K562 (cell line): ENCODE data around the gene RUSC1. TPM values are rescaled to one million over a fixed set of nuclear protein-coding genes. Genes with fewer than 3 reads are reported as not detected.

Experiments
- ESRRB ChIP-seq: fragments of 250-450 bp; sonication (Bioruptor Pico); IDR thresholded peaks from 2 replicates; pipeline ENCODE4 v1.5.0; 2020; ENCODE audit warnings: mild to moderate bottlenecking, moderate library complexity, borderline replicate concordance
- FOXP4 ChIP-seq: sonication (generic); formaldehyde crosslinking; IDR thresholded peaks from 2 replicates; pipeline ENCODE4 v1.8.0; 2022; ENCODE audit warnings: mild to moderate bottlenecking, missing genetic modification reagents, borderline replicate concordance
- GABPB1 ChIP-seq: sonication (generic); formaldehyde crosslinking; IDR thresholded peaks from 2 replicates; pipeline ENCODE4 v1.8.0; 2022; ENCODE audit warnings: mild to moderate bottlenecking, missing genetic modification reagents
- MEF2A ChIP-seq: IDR thresholded peaks from 2 replicates; pipeline ENCODE4 v1.6.1; 2011; ENCODE audit warnings: low read depth, mild to moderate bottlenecking, low read length, moderate library complexity; ENCODE audit not compliant: control insufficient read depth
- NKRF ChIP-seq: fragments of 450-650 bp; IDR thresholded peaks from 2 replicates; pipeline ENCODE4 v1.6.1; 2016; ENCODE audit warnings: borderline replicate concordance
- REST ChIP-seq, 2 experiments: fragments of 450-650 bp; formaldehyde crosslinking in 1 of 2; IDR thresholded peaks; 2 replicates each; pipeline versions ENCODE4 v1.4.0 to v1.6.1; 2014 to 2020; ENCODE audit warnings: mild to moderate bottlenecking in 2 of 2, borderline replicate concordance in 1 of 2, low read depth in 1 of 2
- USF1 ChIP-seq: sonication (generic); formaldehyde crosslinking; IDR thresholded peaks from 2 replicates; pipeline ENCODE4 v1.9.0; 2022; ENCODE audit warnings: mild to moderate bottlenecking, missing genetic modification reagents
- ZNF311 ChIP-seq: fragments of 250-450 bp; sonication (Bioruptor Pico); IDR thresholded peaks from 2 replicates; pipeline ENCODE4 v1.4.0; 2020; ENCODE audit warnings: mild to moderate bottlenecking, moderate library complexity
- polyA plus RNA-seq, 8 experiments: library from polyadenylated mRNA; depleted of rRNA in 4 of 8; stranded (reverse) in 5 of 8; unstranded in 3 of 8; fragments of >200 nt; fragmentation: Nextera tagmentation in 2 of 8; fragmentation: Illumina TruSeq in 1 of 8; extraction: Ambion mirVana in 2 of 8; extraction: Trizol in 1 of 8; gene quantifications; 2 replicates each; pipeline versions ENCODE4 v1.2.1 to v1.2.3, GENCODE V29; 2011 to 2014; ENCODE audit warnings: inconsistent platforms in 1 of 8, missing spikeins in 1 of 8
- total RNA-seq, 7 experiments: library from RNA; depleted of rRNA in 6 of 7; stranded (reverse); fragments of >200 nt in 6 of 7; fragmentation: Illumina TruSeq in 2 of 7; extraction: Trizol in 2 of 7; gene quantifications; 2 replicates each; pipeline versions ENCODE4 v1.2.1 to v1.2.3, GENCODE V29; 2011 to 2021; ENCODE audit warnings: low replicate concordance in 1 of 7

The RUSC1 gene
- total and polyA plus RNA-seq, 9 of the 15 experiments (the other 6 are each of a cell fraction or from before 2014, with no cell fraction given), result 5.7 to 68.3 (median 33.6) TPM

GRCh38 chr1:155273343-155274245, 47.1 kb upstream of the RUSC1 start, which contains the start of gene CLK2 (continued):
- TF ChIP-seq FOXP4 (CRISPR knock-in tag), result no peak
- TF ChIP-seq REST (IDR thresholded peaks at IDR 0.05; ENCODE audit: borderline replicate concordance), result peak; percentile 70
- no peak for TF ChIP-seq REST (CRISPR knock-in tag; IDR thresholded peaks at IDR 0.05; ENCODE audit: low read depth)
- TF ChIP-seq GABPB1, result peak; percentile 64
- TF ChIP-seq USF1 (CRISPR knock-in tag), result peak; percentile 96
- no peak for TF ChIP-seq ZNF311
- peak; percentile 84; the same call in 1 of the 2 replicates for TF ChIP-seq NKRF
- TF ChIP-seq MEF2A, result no peak
- TF ChIP-seq ESRRB (CRISPR knock-in tag), result 0 out of 2 replicates have a peak, but pooled peaks have one; percentile 61
